ENCODE results near the gene RAP1B.
A peak's percentile ranks its signal among the peaks of the same experiment; 100 is the strongest.

The RAP1B gene

DNA sequence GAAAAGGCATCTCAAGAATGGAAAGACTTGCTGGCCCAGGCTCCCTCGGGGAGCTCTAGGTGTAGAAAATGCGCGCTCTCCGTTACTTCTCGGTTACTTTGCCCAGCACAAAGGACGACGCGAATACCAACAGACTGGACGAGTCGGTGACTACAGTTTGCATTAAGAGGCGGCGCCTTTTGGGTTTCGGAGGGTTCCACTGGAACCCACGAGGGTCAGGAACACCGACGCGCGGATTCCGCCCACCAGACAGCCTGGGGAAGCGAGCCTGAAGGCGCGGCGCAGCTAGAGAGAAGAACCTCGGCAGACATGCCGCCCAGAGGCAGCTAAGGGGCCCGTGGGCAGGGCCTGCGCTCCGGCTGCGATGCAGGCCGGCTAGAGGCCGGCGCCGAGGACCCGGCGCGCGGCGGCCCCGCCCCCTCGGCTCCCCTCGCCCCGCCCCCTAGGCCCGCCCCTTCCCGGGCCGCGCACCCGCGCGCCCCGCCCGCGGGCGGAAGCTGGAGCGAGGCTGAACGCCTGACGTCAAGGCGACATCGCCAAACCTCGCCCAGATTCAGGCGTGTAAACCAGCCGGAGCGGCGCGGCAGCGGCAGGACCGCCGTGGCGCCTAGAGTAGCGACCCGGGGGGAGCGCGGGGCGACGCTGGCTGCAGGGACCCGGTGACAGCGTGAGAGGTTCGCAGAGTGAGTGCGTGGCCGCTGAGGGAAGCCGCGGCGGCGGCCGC, at the start of gene RAP1B:
Gene RAP1B, plus strand, starts transcription at position 530 of the 724 bp plus-strand sequence. CDS start 37,826 bp downstream, outside the sequence.
- peak; percentile 78 for DNase-seq (ENCODE audit: low read depth in 2 of 2)

DNA sequence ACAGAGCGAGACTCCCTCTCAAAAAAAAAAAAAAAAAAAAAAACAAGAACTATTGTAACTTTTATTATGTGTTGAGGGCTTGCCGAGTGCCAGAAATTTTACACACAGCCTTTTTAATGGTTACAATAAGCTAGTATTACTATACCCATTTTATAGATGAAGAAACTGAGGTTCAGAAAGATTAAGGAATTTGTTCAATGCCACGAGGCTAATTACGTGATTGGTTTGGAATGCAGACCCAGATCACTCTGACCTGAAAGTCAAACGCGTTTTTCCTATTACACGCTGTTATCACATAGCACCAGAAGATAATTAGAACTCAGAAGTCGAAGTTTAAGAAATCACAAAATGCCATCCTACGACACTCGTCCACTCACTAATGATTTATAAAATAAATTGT, 48.9 kb upstream of the RAP1B start:
- DNase-seq (ENCODE audit: low read depth in 2 of 2), result no peak

DNA sequence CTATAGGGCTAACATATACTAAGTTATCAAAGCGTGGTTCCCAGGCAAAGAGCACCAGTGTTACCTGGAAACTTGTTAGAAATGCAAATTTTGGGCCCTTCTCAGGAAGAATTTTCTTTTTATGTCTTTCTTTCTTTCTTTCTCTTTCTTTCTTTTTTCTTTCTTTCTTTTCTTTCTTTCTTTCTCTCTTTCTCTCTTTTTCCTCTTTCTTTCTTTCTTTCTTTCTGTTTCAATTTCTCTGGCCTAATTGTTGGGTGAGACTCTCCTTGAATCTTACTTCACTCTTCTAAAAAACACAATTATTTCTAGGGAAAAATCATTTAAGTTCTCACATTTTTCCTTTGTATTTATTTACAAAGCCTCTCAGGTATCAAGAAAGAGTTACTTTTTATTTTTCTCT, 46.5 kb upstream of the RAP1B start:
- DNase-seq (ENCODE audit: low read depth in 2 of 2), result no peak

- DNase-seq (ENCODE audit: low read depth in 2 of 2), result no peak
Measured at GRCh38 chr12:68565391-68565903, 45.3 kb upstream of the RAP1B start.

DNA sequence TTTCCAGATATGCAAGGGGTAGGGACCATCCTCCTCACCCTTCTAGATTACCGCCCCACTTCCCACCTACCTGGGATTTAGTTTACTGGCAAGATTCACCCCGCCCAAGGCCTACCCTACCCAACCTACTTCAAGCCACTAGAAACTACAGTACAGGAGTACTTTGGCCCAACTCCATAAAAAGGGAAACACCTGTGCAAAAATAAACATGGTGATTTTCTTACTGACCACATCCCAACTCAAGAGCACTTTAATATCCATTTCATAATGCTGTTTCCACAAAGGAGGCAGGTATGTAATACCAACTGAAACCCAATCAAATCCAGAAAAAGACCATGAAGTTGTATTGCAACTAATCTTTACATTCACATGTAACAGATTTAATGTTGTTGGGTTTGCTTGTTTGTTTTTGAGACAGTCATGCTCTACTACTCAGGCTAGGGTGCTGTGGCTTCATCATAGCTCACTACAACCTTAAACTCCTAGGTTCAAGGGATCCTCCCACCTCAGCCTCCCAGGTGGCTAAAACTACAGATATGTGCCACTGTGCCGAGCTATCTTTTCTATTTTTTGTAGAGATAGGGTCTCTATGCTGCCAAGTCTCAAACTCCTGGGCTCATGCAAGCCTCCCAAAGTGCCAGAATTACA, 41.7 kb upstream of the RAP1B start:
- no peak for DNase-seq (ENCODE audit: low read depth in 2 of 2)

- no peak for DNase-seq (ENCODE audit: low read depth in 2 of 2)
Measured at GRCh38 chr12:68572661-68573060, 38.0 kb upstream of the RAP1B start.

DNA sequence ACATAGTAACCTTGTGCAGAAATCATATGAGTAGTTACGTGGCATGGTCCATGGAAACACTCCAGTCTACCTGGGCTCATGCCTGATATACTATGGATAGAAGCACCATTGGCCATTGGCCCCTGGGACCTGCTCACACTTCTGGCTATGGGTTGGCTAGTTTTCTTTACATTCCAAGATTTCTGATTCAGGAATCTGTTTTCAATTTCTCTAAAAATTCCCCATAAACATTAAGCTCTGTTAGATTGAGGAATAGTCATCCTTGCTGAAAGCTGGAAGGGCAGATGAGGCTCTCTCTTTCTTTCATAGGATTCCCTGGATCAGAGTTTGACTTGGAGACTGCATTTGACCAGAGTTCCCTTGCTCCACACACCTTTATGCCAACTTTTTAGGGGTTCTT, 37.3 kb upstream of the RAP1B start:
- DNase-seq (ENCODE audit: low read depth in 2 of 2), result no peak

DNA sequence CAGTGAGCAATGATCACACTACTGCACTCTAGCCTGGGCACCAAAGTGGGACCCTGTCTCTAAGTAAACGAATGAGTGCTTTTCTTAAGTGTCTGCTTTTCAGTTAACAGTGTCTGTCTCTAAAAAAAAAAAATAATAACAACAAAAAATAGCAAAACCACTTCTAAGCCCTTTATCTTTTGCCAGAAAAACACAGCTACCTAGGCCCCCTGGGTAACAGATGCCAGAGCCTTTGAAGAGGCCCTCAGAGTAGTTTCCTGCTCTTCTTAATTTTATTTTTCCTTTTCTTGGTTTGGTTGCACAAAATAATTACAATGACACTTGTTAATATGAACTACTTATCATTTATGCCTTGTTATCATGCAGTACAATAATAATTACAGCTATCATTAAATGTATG, 32.8 kb upstream of the RAP1B start:
- no peak for DNase-seq (ENCODE audit: low read depth in 2 of 2)

- no peak for DNase-seq (ENCODE audit: low read depth in 2 of 2)
Measured at GRCh38 chr12:68578765-68579164, 31.9 kb upstream of the RAP1B start.

- no peak for DNase-seq (ENCODE audit: low read depth in 2 of 2)
Measured at GRCh38 chr12:68579254-68579653, 31.4 kb upstream of the RAP1B start.

GRCh38 chr12:68580911-68581310, 29.8 kb upstream of the RAP1B start:
- no peak for DNase-seq (ENCODE audit: low read depth in 2 of 2)

GRCh38 chr12:68581926-68582325, 28.8 kb upstream of the RAP1B start:
- DNase-seq (ENCODE audit: low read depth in 2 of 2), result no peak

DNA sequence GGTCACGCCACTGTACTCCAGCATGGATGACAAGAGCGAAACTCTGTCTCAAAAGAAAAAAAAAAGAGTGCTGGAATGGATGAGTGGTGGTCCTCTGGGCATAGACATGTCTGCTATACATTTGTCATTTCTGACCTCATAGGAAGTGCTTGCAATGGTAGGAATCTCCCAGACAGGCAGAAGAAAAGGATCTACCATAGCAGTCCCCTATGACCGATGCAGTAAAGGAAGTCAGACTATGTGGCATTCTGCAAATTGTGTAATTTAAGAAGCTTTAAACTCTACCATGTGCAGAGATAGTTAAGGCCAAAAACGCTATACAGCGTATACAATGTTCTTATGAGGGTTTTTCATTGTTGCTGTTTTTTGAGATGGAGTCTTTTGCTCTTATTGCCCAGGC, 24.7 kb upstream of the RAP1B start:
- DNase-seq (ENCODE audit: low read depth in 2 of 2), result no peak

- peak; percentile 25 to 31 for DNase-seq (ENCODE audit: low read depth in 2 of 2)
Measured at GRCh38 chr12:68587448-68587873, 23.2 kb upstream of the RAP1B start.

GRCh38 chr12:68589194-68589593, 21.5 kb upstream of the RAP1B start:
- DNase-seq (ENCODE audit: low read depth in 2 of 2), result no peak

- no peak for DNase-seq (ENCODE audit: low read depth in 2 of 2)
Measured at GRCh38 chr12:68591734-68592418, 18.8 kb upstream of the RAP1B start.

GRCh38 chr12:68595241-68595640, 15.5 kb upstream of the RAP1B start:
- no peak for DNase-seq (ENCODE audit: low read depth in 2 of 2)

DNA sequence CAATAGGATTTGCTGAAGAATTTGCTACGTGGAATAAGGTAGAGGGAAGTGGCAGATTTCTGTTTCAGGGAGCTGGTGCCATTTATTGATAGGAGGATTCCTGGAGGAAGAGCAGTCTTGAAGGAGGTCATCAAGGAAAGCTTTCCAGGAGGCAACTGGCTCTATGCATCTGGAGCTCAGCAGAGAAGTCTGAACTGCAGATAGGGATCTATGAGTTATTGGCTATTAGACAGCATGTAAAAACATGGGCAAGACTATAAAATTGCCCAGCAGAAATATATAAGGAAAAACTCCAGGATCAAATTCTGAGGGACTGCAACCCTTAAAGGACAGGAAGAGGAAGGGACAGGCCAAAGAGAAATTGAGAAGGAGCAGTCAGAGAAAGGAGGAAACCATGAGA, 8.9 kb upstream of the RAP1B start:
- no peak for DNase-seq (ENCODE audit: low read depth in 2 of 2)

DNA sequence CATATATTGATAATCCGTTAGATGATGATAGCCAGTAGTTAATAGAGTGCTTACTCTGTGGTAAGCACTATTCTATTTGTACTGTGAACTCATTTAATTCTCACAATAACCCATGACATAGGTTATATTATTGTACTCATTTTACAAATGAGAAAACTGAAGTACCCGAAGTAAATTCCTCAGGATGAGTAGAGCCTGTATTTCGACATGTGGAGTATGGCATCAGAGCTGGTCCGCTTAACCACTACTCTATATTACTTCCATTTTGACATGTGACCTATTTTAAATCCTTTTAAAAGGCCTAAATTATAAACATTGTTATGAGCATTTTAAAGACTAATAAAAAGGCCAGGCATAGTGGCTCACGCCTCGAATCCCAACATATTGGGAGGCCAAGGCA, 8.0 kb upstream of the RAP1B start:
- no peak for DNase-seq (ENCODE audit: low read depth in 2 of 2)

- DNase-seq (ENCODE audit: low read depth in 2 of 2), result no peak
Measured at GRCh38 chr12:68608191-68608590, 2.5 kb upstream of the RAP1B start.

DNA sequence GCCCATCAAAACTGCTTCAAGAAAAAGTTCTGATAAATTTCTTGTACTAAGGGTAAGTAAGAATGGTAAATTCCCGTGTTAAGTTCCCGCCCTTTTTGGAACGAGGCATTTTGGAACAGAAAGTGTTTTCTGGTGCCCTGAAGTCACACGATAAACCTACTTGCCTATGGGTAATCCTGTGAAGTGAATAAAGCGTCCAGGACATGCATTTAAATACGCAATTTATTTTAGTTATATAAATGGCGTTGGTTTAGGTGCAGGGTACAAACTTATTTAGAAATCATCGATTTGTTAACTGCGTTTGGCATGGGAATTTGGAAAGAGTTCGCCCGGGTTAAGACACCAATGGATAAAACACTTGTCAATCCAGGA, 715 bp upstream of the RAP1B start:
- DNase-seq (ENCODE audit: low read depth in 2 of 2), result no peak

DNA sequence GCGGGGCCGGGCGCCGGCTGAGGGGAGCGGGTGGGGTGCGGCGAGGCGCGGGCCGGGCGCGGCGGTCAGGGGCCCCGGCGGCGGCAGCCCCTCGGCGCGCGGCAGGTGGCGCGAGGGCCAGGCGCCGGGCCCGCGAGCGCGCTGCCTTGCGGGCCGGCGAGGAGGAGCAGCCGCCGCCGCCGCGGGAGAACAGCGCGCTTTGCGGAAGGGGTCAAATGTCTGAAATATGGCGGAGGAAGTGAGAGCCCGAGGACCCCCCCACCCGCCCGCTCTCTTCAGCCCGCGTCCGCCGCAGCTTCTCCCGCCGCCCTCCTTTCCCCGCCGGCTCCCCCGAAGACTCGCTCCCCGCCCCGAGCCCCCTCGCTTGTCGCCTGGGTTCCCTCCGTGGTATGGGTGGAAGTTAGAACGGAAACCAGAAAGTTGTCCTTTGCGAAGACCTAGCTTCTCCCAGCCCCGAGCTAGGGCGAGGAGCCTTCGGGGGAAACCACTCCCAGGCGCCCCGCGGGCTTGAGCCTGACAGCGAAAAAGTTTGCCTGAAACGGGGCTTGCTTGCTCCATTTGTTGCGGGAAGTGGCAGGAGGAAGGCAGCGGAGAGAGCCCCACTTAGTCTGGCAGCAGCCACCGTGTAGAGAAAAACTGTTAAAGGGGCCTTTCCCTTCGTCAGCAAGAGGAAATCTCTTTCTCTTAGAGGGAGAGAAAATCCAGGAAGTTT, 551 bp downstream of the RAP1B start:
- DNase-seq (ENCODE audit: low read depth in 2 of 2), result peak in 1 of 2 donors; percentile 20
